Measurements from ENCODE around the gene ZNF260. TPM values are rescaled to one million over a fixed set of nuclear protein-coding genes. Genes with fewer than 3 reads are reported as not detected.

The ZNF260 gene
- total RNA-seq, 1 donor from 2014 or later = 10.9 TPM

DNA sequence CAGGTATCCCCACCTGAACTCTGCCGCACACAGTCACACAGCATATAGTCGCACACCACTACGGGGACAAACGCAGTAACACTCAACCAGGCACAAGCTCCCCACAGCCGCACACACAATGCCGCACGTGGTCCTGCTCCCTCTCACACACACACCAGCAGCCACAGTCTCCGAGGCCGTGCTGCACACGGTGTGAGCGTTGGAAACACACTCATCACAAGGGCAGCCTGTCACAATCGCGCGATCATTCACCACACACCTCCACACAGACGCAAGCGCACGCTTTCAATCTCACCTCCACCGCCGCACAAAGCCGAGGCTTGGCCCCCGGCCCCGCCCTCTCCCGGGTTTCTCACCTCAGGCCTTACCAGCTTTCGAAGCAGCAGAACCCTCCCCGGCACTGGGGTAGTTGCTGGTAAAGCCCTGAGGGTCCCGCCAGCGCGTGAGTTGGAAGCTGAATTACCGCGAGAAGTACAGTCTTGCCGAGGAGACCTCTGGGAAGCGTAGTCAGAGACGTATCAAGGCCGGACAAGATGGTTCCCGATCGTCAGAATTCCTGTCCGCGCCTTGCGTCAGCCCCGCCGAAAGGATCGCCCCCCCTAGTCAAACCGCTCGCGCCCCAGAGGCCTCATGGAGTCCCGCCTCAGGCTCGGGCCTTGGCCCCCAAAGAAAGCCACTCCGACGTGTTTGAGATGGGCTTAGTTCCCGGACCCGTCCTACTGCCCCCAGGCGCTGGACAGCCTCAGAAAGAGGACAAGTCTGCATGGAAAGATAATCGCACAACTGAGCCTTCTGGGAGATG is 38.8 kb downstream of the ZNF260 start, which contains the start of gene ZNF566:
Gene ZNF566, minus strand, starts transcription at position 444 of the 802 bp plus-strand sequence. CDS start 13,004 bp downstream, outside the sequence.
- TF ChIP-seq, protein P1, sequence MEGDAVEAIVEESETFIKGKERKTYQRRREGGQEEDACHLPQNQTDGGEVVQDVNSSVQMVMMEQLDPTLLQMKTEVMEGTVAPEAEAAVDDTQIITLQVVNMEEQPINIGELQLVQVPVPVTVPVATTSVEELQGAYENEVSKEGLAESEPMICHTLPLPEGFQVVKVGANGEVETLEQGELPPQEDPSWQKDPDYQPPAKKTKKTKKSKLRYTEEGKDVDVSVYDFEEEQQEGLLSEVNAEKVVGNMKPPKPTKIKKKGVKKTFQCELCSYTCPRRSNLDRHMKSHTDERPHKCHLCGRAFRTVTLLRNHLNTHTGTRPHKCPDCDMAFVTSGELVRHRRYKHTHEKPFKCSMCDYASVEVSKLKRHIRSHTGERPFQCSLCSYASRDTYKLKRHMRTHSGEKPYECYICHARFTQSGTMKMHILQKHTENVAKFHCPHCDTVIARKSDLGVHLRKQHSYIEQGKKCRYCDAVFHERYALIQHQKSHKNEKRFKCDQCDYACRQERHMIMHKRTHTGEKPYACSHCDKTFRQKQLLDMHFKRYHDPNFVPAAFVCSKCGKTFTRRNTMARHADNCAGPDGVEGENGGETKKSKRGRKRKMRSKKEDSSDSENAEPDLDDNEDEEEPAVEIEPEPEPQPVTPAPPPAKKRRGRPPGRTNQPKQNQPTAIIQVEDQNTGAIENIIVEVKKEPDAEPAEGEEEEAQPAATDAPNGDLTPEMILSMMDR (IDR thresholded peaks at IDR 0.05; ENCODE audit: borderline replicate concordance) = no peak
- Histone ChIP-seq H3K36me3 (peaks cover 10% of the 10 kb centered on the region), H3K4me3 (peak within 1 kb of the TSS; percentile 95), H3K4me1 (peaks cover 29% of the 10 kb centered on the region), H3K27me3 (ENCODE audit: low read depth) (no peaks in the 10 kb centered on the region), H3K9me3 (replicated peaks) (peaks cover 5% of the 10 kb centered on the region), H3K27ac (replicated peaks) (peak within 1 kb of the TSS; percentile 98)
- intact Hi-C loops (cut with micrococcal nuclease) = no loop called here
- DNase-seq = peak; percentile 90

DNA sequence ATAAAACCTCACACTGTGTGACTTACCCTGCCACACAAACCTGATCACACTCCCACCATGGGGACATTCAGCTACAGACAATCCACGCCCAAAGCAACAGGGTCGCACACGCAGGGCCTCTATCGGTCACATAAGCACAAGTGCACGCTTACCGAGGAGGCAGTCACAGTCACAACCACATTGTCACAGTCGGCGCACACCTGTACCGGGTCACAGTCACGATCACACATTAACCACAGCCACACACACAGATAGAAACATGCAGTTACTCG is 39.3 kb downstream of the ZNF260 start:
- H3K9me3 ChIP-seq (replicated peaks) = peaks cover 5% of the 10 kb centered on the region
- H3K36me3 ChIP-seq = peaks cover 10% of the 10 kb centered on the region
- peak overlapping the region; percentile 95 for H3K4me3 ChIP-seq
- TF ChIP-seq, protein P1 (IDR thresholded peaks at IDR 0.05; ENCODE audit: borderline replicate concordance) = no peak
- H3K4me1 ChIP-seq = peaks cover 29% of the 10 kb centered on the region
- intact Hi-C loops (cut with micrococcal nuclease) = no loop called here
- no peaks in the 10 kb centered on the region for H3K27me3 ChIP-seq (ENCODE audit: low read depth)
- DNase-seq = no peak
- H3K27ac ChIP-seq (replicated peaks) = peak overlapping the region; percentile 98

- peaks cover 5% of the 10 kb centered on the region for H3K9me3 ChIP-seq (replicated peaks)
- H3K27me3 ChIP-seq (ENCODE audit: low read depth) = no peaks in the 10 kb centered on the region
- H3K4me1 ChIP-seq = peaks cover 29% of the 10 kb centered on the region
- peaks cover 10% of the 10 kb centered on the region for H3K36me3 ChIP-seq
- H3K4me3 ChIP-seq = peak overlapping the region; percentile 95
- intact Hi-C loops (cut with micrococcal nuclease) = no loop called here
- no peak for DNase-seq
- H3K27ac ChIP-seq (replicated peaks) = peak overlapping the region; percentile 98
- TF ChIP-seq, protein P1 (IDR thresholded peaks at IDR 0.05; ENCODE audit: borderline replicate concordance) = no peak
Measured at GRCh38 chr19:36488118-36488845, 39.8 kb downstream of the ZNF260 start.

DNA sequence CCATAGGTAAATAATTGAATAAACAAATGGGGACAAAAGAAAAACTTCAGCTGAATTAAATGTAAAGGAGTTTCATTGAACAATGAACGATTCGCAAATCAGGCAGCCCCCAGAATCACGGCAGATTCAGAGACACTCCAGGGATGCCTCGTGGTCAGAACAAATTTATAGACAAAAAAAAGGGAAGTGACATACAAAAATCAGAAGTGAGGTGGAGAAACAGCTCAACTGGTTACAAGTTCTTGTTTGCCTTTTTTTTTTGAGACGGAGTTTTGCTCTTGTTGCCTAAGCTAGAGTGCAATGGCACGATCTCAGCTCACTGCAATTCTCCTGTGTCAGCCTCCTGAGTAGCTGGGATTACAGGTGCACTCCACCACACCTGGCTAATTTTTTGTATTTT is 44.4 kb downstream of the ZNF260 start:
- DNase-seq = no peak
- H3K27me3 ChIP-seq (ENCODE audit: low read depth) = no peaks in the 10 kb centered on the region
- H3K4me1 ChIP-seq = peaks cover 17% of the 10 kb centered on the region
- peaks cover 10% of the 10 kb centered on the region for H3K36me3 ChIP-seq
- intact Hi-C loops (cut with micrococcal nuclease) = no loop called here
- no peak overlapping the region for H3K4me3 ChIP-seq
- TF ChIP-seq, protein P1 (IDR thresholded peaks at IDR 0.05; ENCODE audit: borderline replicate concordance) = no peak
- H3K9me3 ChIP-seq (replicated peaks) = no peaks in the 10 kb centered on the region
- no peak overlapping the region for H3K27ac ChIP-seq (replicated peaks)

- TF ChIP-seq, protein P1 (IDR thresholded peaks at IDR 0.05; ENCODE audit: borderline replicate concordance) = no peak
- Histone ChIP-seq H3K27me3 (ENCODE audit: low read depth) (no peaks in the 10 kb centered on the region), H3K27ac (replicated peaks) (no peak overlapping the region), H3K36me3 (peaks cover 10% of the 10 kb centered on the region), H3K4me1 (peaks cover 9% of the 10 kb centered on the region), H3K9me3 (replicated peaks) (no peaks in the 10 kb centered on the region), H3K4me3 (no peak overlapping the region)
- intact Hi-C loops (cut with micrococcal nuclease) = no loop called here
- DNase-seq = no peak
Measured at GRCh38 chr19:36482876-36483275, 45.2 kb downstream of the ZNF260 start.

Other genes with a start within 250 kb of the ZNF260 start
- 2.8 TPM for gene ZFP14, start 149.1 kb downstream of the ZNF260 start, total RNA-seq
- gene ZFP82, start 109.6 kb downstream of the ZNF260 start, total RNA-seq = 5.0 TPM
- 11.8 TPM for gene ZNF566, start 38.7 kb downstream of the ZNF260 start, total RNA-seq
- 14.1 TPM for gene ZNF529, start 45.0 kb upstream of the ZNF260 start, total RNA-seq
- gene ZNF382, start 77.0 kb upstream of the ZNF260 start, total RNA-seq = 18.3 TPM
- 9.8 TPM for gene ZNF461, start 138.6 kb upstream of the ZNF260 start, total RNA-seq
- 3.8 TPM for gene ZNF567, start 159.3 kb upstream of the ZNF260 start, total RNA-seq
- 5.2 TPM for gene ZNF850, start 244.5 kb upstream of the ZNF260 start, total RNA-seq